GM18511 (cell line): ENCODE measurements around the gene LCN9.
"Not testable (repeated sequence)": the region's sequence is repeated elsewhere in the genome, so short reads cannot be mapped to it uniquely, and the experiment has no call there.

Experiments
- ATAC-seq: cut with Tn5 transposase; IDR thresholded peaks from one replicate; pipeline ENCODE4 v1.9.1; 2021; ENCODE audit warnings: mild to moderate bottlenecking, moderate library complexity; ENCODE audit not compliant: unreplicated experiment

Gene LCN9

DNA sequence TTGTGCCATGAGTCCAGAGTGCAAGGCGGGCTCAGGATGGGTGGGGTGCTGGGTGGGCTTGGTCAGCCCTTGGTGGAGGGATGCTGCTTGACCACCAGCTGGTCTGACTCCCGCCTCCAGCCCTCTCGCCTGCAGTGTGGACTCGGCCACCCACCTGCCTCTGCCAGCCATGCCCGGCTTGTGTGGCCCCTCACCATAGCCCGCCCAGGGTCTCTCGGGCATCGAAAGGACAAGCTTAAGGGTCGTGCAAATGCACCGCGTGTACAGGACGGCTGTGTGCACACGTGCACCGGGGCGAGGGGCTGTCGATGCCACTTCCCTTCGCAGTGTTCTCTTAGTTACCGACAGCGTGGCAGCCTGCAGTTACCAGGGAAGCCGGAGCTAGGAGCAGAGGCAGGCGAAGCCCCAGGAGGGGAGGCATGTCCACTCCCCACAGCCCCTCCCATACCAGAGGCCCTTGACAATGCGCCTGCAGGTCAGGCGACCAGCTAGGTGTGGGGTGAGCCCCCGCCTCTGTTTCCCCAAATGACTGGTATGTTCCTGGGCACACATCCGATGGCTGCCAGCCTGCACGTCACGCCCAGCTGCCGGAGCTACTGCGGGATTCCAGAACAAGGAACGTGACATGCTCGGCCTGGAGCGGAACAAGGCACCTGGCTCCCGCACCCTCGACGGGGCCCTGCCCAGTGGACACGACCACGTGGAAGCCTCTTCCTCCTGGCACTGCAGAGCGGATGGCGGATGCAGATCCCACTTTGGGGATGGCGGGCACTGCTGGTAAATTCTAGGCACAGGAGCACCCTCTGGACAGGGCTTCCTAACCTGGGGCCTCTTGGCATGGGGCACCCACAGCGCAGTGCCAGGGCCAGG lies 7.8 kb downstream of the LCN9 start:
- no peak for ATAC-seq

DNA sequence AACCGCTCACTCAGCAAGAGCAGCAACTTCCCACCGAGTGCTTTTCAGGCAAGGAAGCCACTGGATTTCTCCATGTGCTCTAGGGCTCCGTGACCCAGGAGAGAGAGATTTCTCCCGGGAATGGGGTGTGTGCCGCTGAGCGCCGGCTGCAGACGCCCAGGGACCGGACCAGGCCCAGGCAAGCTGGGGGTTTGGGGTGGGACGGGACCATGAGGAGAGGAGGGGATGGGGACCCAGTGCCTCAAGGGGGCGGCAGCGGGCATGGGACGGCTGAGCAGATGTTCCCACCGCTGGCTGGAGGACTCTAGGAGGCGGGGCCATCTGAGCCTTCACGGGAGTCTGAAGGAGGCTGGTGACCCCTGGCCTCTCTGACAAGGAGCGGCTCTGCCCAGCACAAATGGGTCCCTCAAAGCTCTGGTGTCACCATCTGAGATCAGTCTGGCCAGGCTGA lies 8.5 kb downstream of the LCN9 start:
- ATAC-seq: no peak

DNA sequence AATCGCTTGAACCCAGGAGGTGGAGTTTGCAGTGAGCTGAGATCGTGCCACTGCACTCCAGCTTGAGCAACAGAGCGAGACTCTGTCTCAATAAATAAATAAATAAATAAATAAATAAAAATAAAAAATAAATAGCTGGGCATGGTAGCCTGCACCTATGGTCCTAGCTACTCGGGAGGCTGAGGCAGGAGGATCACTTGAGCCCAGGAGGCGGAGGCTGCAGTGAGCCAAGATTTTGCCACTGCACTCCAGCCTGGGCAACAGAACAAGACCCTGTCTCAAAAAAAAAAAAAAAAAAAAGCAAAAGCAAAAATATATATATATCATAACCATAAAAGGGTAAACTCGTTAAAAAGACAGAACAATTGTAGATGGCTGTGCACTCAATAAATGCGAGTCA lies 9.7 kb downstream of the LCN9 start:
- ATAC-seq: not testable (repeated sequence)

DNA sequence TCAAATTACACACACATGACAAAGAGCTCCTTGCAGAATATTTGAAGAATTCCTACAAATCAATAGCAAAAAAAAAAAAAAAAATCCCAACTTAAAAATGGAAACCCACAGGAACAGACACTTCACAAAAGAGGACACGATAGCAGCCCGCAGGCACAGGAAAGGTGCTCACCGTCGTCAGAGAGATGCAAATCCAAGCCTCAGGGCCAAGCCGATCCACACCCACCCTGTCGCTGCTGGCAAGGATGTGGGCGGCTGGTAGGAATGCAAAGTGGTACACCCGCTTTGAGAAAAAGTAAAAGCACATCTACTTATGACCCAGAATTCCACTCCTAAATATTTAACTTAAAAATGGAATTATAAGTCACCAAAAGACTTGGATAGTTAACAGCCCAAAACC lies 10.8 kb downstream of the LCN9 start:
- ATAC-seq: no peak

DNA sequence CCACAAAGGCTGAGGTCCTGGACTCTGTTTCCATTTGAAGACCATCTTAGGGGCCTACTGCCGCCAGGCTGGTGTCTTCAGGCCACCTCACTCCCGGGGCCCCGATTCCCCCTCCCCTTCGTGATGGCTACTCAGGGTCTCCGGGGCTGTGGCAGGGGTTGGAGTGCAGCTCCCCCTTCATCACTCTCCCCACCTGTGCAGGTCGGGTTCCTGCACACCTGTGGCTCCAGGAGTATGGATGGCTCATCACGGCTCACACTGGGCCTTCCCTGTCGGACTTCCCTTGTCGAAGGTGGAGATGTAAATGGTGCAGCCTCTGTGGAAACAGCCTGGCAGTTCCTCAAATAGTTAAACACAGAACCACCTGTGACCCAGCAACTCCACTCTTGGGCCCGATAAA lies 11.9 kb downstream of the LCN9 start:
- ATAC-seq: no peak

DNA sequence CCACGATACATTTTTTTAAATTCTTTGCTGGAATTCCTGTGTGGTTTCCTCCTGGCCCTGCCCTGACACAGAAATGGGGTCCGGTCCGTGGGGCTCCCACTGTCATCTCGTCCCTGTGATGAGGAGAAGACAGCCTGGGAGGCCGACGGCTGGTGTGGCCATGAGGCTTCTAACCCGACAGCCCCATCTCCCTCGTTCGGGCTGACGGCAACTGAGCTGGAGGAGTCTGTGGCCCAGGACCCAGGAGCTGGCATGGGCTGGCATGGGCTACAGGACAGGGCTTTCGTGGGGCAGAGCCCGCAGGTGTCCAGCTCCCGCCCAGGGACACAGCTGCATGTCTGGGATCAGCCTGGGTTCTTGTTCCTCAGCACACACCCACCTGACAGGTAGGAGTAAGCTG lies 13.8 kb downstream of the LCN9 start:
- ATAC-seq: no peak

DNA sequence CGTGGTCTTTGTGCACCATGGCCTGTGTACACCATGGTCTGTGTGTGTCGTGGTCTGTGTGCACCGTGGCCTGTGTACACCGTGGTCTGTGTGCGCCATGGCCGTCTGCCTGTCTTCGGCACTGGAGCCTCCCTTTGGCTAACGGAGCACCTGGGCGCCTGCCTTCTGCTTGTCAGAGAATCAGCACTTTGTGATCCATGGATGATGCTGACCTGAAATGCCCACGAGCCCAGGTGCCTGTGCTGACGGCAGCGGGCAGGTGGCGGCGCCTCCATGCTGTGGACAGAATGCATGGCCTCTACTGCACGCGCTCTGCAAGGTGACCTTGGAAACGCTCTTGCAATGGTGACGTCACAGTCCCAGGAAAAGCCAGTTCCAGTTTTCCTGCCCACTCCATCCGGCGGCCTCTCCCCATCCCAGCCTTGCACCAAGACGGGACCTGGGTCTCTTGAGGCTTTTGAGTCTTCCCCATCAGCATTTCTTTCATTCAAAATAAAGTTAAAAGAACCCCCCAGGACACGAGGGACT lies 14.6 kb downstream of the LCN9 start:
- ATAC-seq: no peak

DNA sequence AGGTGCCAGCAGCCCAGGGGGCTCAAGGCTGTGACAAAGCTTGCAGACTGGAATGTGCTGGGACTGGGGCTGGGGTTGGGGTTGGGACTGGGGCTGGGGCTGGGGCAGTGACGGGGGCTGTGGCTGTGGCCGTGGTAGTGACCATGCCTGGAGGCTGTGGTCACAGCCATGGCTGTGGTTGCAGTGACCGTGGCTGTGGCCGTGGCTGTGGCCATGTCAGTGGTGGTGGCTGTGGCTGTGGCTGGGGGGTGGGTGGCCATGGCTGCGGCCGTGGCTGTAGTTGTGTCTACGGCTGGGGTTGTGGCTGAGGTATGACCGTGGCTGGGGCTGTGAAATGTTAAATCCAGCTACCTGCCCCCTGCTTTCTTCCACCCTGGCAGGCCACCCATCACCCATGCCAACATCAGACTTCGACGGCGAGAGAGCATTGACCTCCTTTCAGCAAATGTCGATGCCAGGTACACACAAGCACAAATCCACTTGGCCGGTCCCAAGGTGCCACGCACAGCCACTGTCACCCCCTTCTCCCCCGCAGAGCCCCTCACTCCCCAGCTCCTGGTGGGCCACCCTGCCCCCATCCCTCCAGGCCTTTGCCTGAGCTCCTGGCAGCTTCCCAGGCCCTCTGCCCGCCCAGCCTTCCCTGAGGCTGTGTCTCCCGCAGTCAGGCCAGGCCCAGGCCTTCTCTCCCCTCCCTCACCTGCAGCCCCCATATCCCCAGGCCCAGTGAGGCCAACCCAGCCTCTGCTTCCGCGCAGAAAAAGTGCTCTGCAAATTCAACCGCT lies 15.3 kb downstream of the LCN9 start:
- no peak for ATAC-seq

DNA sequence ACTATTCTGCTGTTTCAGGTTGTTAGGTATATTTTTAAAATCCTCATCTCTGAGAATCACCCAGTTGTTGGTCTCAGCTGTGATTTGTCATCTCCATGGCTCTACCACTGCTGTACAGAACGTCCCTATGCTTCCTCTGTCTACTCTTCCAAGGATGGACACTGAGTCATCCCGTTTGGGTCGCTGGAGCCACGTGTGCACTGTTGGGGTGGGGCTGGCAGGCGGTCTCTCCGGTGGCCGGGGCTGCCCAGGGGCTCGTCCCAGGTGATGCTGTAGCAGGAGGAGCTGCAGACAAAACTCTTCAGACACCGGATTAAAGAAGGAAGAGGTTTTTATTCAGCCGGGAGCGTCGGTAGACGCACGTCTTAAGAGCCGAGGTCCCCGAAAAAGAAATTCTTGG lies 16.9 kb downstream of the LCN9 start:
- no peak for ATAC-seq

DNA sequence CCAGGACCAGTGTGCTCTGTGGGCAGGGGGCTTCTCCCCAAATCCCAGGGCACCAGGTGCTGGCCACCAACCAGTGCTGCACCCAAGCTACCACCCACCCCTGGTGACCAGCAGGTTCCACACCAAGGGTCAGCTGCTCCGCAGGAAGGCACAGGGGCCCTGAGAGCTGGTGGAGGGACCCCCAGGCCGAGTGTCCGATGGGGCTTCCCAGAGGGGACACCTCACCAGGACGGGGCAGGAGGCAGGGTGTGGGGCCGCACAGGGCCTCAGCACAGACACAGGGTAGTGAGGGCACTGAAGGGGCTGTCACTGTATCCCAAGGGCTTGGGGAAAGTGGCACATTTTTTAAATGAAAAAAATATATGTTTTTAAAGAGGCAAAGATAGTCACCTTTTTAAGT lies 18.1 kb downstream of the LCN9 start:
- no peak for ATAC-seq

DNA sequence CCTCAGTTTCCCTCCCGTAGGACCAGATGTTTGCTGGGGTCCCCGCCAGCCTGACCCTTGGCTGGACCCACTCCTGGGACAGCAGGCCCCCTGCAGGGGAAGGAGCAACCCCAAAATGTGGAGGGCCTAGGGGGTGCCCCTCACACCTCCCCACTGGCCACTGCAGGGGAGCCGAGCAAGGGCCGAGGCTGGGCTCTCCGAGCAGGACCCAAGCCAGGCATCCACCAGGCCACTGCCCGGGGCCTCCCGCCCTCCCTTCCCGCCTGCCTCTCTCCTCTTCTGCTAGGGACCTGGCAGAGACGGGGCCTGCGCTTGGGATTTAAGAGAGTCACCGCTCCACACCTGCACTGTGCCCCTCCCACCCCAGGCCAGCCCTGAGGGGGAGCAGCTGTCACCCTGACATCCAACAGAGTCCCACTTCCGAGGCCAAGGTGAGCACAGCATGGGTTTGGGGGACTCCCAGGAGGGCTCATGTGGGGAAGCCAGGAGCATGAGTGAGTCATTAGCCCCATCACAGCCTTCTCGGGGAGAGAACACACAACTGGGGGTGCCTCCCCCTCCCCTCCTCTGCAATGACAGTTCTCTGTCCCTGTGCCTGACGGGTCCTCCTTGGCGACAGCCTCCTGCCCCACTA lies 20.4 kb downstream of the LCN9 start:
- no peak for ATAC-seq

DNA sequence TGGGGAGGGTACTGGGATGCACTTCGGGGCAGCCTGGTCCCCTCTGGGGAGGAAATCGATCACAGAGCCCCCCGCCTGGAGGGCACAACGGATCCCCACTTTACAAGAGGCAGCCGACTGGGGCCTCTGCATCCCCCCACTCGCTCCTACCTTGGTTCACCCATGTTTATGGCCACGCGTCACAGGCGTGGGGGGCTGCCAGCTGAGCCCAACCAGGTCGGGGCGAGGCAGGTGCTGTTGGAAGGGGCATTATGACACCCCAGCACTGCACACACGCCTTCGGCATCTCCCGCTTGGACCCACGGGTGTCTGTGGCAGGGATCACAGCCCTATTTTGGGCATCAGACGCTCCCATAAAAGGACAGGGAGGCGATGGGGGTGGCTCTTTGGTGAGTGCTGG lies 21.6 kb downstream of the LCN9 start:
- no peak for ATAC-seq

DNA sequence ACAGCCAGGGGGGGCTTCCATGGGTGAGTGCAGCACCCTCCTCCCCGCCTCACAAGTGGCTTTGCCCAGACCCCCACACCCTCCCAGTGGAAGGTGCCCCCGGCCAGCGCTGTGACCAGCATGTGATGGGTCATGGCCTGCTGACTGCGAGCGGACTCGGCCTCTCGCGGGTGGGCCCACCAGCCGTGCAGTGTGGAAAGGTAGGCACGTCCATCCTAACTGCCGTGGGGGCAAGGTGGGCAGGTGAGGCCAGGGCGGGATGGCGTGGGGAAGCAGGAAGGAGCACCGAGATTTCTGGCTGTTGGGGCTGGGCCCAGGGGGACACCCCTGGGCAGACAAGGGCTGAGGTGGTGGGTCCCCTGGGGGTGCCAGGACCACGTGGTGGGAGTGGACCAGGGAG lies 24.1 kb downstream of the LCN9 start:
- no peak for ATAC-seq

DNA sequence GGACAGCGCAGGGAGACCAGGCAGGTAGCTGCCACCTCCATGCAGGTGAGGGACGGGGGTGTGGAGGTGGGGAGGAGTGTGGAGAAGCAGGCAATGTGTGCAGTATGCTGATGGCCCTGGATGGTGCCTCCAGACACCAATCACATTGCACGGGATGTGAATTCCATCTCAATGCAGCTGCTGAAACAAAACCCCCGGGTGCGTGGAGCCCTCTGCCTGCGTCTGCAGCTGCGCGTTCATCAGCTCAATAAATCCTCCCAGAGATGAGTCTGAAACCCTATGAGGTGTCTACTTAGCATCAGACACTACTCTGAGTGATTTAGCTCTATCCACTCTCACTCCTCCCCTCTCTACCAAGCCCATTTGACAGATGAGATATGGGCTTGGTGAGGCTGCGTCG lies 25.9 kb downstream of the LCN9 start:
- no peak for ATAC-seq

DNA sequence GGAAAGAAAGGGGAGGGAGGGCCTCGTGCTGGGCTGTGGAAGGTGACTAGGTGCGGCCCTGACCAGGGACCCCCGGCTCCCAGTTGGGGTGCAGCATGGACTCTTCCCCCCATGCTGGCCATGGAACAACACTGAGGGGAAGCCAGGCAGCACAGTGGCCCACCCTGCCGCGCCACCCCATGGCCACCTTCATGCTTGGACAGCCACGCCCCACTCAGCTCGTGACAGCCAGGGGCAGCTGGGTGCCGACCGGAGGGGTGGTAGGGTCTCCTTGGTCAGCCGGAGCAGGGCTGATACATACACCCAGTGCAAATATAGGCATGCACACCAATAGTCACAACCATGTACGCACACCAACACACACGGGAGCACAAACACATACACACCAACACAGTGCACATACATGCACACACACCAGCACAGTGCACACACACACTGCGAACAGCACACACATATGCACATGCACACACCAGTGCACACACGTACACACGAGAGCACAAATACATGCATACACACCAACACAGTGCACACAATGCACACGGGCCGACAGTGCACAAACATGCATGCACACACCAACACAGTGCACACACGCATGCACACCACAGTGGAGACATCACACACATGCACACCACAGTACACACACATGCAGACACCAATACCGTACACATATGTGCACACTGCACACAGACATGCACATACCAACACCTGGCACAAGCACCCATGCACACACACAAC lies 27.9 kb downstream of the LCN9 start:
- ATAC-seq: no peak

DNA sequence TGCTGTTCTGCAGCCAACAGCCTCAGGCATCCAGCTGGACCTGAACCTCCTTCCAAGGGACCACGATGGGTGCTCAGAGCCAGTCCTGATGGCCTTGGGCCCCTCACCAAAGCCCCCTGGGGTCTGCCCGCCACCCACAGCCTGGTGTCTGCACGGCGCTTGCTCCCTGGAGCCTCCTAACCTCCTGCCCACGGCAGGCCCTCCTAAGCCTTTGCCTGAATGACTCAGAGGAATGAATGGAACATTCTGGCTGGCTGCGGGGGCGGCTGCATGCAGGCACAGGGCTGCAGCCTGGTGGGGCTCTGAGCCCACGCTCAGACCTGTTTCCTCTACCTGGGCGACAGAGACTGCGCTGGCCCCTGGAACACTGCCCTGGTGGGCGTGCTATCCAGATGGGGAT lies 29.3 kb downstream of the LCN9 start:
- ATAC-seq: no peak

DNA sequence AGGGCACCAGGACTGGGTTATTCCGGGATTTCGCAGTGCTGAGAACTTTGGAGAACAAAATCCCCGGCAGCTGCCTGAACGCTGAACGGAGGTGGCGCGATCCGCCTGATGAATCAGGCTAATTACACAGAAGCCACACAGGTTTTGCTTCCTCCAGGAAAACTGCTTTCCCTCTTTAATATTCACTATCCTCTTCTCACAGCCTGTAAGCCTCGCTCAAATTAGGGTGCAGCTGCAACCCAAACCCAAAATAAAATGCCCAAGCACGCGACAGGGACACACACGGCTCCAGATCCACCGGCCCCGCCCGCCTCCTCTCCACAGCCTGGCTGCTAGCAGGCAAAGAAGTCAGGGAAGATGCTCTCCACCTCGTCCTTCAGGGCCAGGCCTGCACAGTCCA lies 30.2 kb downstream of the LCN9 start:
- ATAC-seq: no peak

DNA sequence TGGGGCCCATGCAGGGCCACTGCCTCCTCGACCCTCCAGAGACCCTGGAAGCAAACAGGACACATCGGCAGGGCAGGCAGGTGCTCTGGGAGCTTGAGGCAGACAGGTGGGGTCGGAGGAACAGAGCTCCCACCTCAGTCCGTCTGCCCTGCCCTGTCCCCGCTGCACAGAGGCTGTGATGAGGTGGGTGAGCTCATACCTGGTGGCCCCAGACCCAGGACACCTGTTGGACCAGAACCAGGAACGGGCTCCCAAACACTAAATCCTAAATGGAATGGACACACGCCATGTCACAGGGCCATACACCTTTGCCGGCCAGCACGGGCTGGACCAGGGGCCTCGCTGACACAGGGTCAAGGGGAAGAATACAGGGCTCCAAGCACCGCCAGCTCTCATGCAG lies 30.7 kb downstream of the LCN9 start:
- ATAC-seq: no peak

DNA sequence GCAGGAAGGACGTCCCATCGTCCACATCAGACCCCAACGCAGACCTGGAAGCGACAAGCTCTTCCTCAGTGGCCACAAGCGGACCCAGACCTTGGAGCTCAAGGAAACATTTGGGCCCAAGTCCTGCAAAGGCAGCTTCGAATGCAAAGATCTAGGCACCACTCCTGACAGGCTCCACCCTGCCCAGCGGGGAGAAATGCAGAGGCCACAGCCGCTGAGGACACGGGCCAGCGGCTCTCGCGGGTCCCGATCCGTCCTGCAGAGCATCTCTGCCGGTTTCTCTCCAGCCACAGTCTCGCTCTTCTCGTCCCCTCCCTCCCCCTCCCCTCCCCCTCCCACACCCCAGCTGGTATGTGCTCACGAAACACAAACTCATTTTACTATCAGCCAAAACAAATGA lies 31.3 kb downstream of the LCN9 start:
- no peak for ATAC-seq

DNA sequence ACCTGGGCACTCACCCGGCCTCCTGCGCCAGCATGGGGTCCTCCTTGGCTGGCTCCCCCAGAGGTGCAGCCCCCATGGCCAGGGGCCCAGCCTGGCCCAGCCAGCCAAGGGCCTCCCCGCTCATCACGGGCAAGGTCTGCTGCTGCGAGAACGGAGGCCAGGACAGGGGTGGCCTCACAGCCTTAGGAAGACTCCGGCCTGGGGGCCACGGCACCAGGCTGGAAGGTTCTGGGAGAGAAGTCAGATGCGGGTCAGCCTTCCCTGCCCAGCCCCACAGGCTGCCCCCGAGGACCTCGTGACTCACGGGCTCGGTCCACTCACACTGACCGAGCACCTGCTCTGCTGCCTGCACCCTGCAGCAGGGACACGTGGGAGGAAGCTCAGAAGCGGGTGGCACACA lies 31.9 kb downstream of the LCN9 start:
- no peak for ATAC-seq

DNA sequence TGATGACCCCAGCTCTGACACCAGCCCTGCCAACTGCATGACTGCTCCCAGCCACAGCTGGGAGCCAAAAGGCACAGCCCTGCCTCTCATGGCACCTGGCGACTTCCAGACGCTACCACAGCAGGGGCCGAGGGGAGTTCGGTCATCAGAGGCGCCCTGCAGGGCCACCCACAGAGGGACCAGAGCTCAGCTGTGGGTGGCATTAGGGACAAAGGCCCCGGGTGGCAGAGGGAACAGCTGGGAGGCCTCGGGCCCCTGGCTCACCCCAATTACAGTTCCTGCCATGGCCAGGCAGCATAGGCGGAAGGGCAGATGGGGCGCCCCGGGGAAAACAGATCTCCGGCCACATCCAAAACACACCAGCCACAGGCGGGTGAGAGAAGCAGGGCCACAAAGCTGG lies 32.5 kb downstream of the LCN9 start:
- no peak for ATAC-seq
